BE2C (cell line): ENCODE data around the gene DAAM1.

Source experiments
- DNase-seq: peaks from one replicate; pipeline ENCODE4 v3.0.0-alpha.2; 2020
- H3K27me3 ChIP-seq: fragments of 250-450 bp; sonication (Bioruptor Pico); 2 replicates; pipeline ENCODE4 v1.5.1; 2020; ENCODE audit warnings: mild to moderate bottlenecking
- H3K36me3 ChIP-seq: fragments of 250-450 bp; sonication (Bioruptor Pico); 2 replicates; pipeline ENCODE4 v1.5.1; 2020; ENCODE audit warnings: mild to moderate bottlenecking
- H3K4me1 ChIP-seq: fragments of 250-450 bp; sonication (Bioruptor Pico); 2 replicates; pipeline ENCODE4 v1.5.1; 2020
- H3K4me3 ChIP-seq: 2 replicates; pipeline ENCODE4 v1.5.1; 2011; ENCODE audit warnings: low read depth, low read length
- H3K9me3 ChIP-seq: fragments of 250-450 bp; sonication (Bioruptor Pico); 2 replicates; pipeline ENCODE4 v1.5.1; 2020
- CTCF ChIP-seq: IDR thresholded peaks from 2 replicates; pipeline ENCODE4 v1.5.1; 2012; ENCODE audit warnings: mild to moderate bottlenecking, low read depth, low read length

The DAAM1 gene

DNA sequence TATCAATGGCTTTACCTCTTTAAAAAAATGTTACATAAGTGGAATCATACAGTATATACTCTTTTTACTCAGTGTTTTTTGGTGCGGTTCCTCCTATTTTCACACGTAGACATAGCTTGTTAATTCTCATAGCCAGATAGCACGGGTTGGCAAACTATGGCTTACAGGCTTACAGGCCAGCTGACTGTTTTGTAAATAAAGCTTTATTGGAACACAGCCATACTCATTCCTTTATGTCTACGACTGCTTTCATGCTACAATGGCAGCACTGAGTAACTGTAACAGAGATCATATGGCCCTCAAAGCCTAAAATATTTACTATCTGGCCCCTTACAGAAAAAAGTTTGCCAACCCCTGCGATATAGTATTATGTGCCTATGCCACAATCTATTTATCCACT, 5.8 kb upstream of the DAAM1 start:
- no peak for DNase-seq
- no peaks in the 10 kb centered on the region; the same call in 1 of the 2 replicates for H3K27me3 ChIP-seq
- H3K4me3 ChIP-seq = no peak overlapping the region
- no peak for TF ChIP-seq CTCF
- H3K4me1 ChIP-seq = no peaks in the 10 kb centered on the region
- no peaks in the 10 kb centered on the region for H3K36me3 ChIP-seq
- no peaks in the 10 kb centered on the region for H3K9me3 ChIP-seq

GRCh38 chr14:59183150-59183549, 5.3 kb upstream of the DAAM1 start:
- no peak for DNase-seq
- no peaks in the 10 kb centered on the region for H3K9me3 ChIP-seq
- no peak overlapping the region for H3K4me3 ChIP-seq
- H3K4me1 ChIP-seq = no peaks in the 10 kb centered on the region
- no peaks in the 10 kb centered on the region for H3K36me3 ChIP-seq
- H3K27me3 ChIP-seq = no peaks in the 10 kb centered on the region; the same call in 1 of the 2 replicates
- no peak for TF ChIP-seq CTCF

- no peak for TF ChIP-seq CTCF
- Histone ChIP-seq H3K36me3 (no peaks in the 10 kb centered on the region), H3K27me3 (no peaks in the 10 kb centered on the region; the same call in 1 of the 2 replicates), H3K9me3 (no peaks in the 10 kb centered on the region), H3K4me3 (no peak overlapping the region), H3K4me1 (no peaks in the 10 kb centered on the region)
- DNase-seq = no peak
Observed at GRCh38 chr14:59184396-59184795, 4.1 kb upstream of the DAAM1 start.

DNA sequence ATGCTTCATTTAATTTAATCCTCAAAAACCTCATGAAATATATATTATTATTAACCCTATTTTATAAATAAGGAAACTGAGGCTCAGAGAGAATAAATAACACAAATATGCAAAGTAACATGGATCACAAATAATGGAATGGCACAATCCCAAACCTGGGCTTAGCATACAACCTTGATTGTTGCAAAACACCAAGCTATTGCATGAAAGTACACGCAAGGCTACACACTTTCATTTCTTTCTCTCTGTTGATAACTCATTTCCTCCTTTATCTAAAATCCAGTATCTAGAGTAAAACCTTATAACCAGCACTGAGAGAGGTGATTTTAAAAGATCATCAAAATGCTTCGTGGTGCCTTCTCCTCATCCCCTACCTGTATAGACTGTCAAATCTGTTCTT, 2.8 kb upstream of the DAAM1 start:
- Histone ChIP-seq H3K4me1 (no peaks in the 10 kb centered on the region; the same call in 1 of the 2 replicates), H3K9me3 (no peaks in the 10 kb centered on the region), H3K36me3 (no peaks in the 10 kb centered on the region), H3K4me3 (no peak overlapping the region), H3K27me3 (no peaks in the 10 kb centered on the region; the same call in 1 of the 2 replicates)
- DNase-seq = no peak
- TF ChIP-seq CTCF = no peak

DNA sequence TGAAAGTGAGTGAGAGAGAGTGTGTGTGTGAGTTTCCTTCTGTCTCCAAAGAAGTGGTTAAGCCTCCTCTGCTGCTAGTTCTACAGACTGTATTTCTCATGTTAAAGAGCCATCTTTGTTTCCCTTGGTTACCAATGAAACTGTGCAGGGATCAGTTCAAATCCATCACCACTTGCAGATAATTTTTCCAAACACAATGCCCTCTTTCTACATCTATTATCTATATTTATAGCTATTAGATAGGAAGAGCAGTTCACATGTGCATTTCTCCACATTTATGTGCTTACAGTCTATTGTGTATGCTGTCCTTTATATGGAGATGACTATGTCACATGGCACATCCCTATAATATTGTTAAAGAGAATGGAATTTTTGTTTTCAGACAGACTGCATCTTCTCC, 2.2 kb upstream of the DAAM1 start:
- H3K36me3 ChIP-seq = no peaks in the 10 kb centered on the region
- no peak for DNase-seq
- H3K4me3 ChIP-seq = no peak overlapping the region
- H3K4me1 ChIP-seq = no peaks in the 10 kb centered on the region; the same call in 1 of the 2 replicates
- H3K27me3 ChIP-seq = no peaks in the 10 kb centered on the region; the same call in 1 of the 2 replicates
- H3K9me3 ChIP-seq = no peaks in the 10 kb centered on the region
- TF ChIP-seq CTCF = no peak

DNA sequence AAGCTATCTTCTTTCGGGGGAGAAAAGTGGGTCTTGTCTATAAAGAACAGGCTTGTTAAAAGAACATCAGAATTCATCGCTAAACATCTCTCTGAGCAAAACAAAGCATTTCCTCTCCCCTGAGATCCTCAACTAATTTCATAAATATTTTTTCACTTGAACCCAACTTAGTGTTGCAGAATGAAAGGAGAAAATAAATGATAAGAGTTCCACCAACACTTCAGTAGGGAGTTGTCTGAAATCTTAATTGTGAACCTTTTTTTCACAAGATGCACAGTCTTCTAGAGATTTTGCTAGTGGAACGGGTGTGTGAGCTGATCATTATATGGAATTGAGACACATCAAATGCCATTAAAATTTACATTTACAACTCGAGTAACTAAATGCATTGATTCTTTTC, 1.3 kb upstream of the DAAM1 start:
- H3K9me3 ChIP-seq = no peaks in the 10 kb centered on the region
- DNase-seq = no peak
- no peaks in the 10 kb centered on the region; the same call in 1 of the 2 replicates for H3K27me3 ChIP-seq
- H3K4me1 ChIP-seq = no peaks in the 10 kb centered on the region; the same call in 1 of the 2 replicates
- H3K4me3 ChIP-seq = no peak overlapping the region
- no peaks in the 10 kb centered on the region for H3K36me3 ChIP-seq
- TF ChIP-seq CTCF = no peak
